ENCODE data around the gene RYR3.

RYR3 gene

GRCh38 chr15:33310481-33311311 is at the start of gene RYR3:
TSS of gene RYR3 (plus strand) at chr15:33310967. CDS start at chr15:33311046, 79 bp downstream.
- DNase-seq (ENCODE audit: low read depth): no peak

DNA sequence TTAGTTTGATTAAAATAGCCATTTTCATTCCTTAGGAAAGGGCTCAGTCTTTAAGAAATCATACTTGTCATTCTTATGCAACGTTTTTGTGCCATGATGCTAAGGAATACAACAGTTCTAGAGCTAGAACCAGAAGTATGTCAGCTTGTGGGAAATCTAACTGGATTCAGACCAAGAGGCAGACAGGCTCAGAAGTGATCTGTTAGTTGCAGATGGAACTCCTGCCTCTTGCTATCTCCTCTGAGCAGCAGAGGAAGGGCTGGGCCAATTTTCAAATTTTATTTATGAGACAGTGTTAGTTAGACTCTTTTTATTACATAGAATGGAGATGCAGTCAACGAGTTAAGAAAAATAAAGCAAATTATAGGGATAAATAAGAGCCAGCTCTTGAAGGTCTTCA is 48.5 kb upstream of the RYR3 start:
- DNase-seq (ENCODE audit: low read depth): no peak

DNA sequence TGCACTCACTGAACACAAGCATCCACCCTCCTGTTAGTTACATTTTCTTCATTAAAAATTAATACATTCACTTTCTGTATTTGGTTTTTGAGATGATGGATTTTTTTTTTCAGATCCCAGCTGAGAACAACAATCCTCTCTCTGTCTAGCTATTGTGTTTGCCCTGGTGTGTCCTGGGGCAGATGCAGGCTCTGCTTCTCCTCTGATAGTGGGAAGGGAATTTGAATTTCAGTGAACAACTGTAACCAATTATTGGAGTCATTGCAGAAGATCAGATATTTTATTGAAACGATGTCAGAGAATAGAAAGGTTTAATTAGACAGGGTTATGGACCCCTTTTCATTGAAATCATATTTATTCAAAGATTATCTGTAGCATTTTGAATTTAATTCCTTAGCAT is 33.1 kb upstream of the RYR3 start:
- no peak for DNase-seq (ENCODE audit: low read depth)

GRCh38 chr15:33278816-33279612 is 31.8 kb upstream of the RYR3 start:
- DNase-seq (ENCODE audit: low read depth): no peak

- no peak for DNase-seq (ENCODE audit: low read depth)
Measured at GRCh38 chr15:33279613-33280205, 31.1 kb upstream of the RYR3 start.

DNA sequence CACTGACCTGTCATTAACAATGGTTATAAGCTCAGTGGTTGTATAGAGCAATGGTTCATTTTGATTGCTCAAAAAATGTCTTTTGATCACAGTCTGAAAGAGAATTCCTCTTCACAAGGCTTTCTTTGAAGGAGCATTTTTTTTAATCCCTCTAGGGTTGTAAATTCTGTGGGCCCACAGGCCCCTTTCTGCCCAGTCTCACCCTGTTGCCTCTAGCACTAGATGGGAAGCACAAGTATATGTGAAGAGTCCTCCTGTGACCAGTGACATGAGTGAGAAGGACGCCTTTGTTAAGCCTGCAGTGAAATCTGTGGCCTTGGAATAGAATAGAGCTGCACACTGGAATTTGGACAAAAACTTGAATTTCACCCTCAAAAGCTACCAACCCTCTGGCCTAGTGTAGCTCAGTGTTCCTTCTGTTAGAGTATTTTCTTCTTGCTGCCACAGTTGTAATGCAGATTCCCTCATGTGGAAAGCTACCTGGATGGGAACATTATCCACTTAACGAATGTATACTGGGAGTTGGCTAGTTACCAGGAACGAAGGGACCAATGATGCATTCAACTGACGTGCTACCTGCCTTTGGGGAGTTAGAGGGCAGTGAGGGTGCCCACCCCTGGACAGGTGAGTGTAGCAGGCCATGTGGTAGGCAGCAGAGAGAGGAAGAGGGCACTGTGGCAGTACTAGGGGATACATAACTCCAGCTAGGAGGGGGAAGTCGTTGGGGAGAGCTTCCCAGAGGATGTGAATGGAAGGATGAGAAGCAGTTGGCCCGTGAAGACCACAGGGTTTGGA is 28.3 kb upstream of the RYR3 start:
- no peak for DNase-seq (ENCODE audit: low read depth)

GRCh38 chr15:33283576-33283975 is 27.2 kb upstream of the RYR3 start:
- DNase-seq (ENCODE audit: low read depth): no peak

- DNase-seq (ENCODE audit: low read depth): no peak
Measured at GRCh38 chr15:33284336-33284735, 26.4 kb upstream of the RYR3 start.

GRCh38 chr15:33292717-33293307 is 18.0 kb upstream of the RYR3 start:
- DNase-seq (ENCODE audit: low read depth): peak; percentile 24

GRCh38 chr15:33293713-33294334 is 16.9 kb upstream of the RYR3 start:
- no peak for DNase-seq (ENCODE audit: low read depth)

- DNase-seq (ENCODE audit: low read depth): no peak
Measured at GRCh38 chr15:33296050-33296449, 14.7 kb upstream of the RYR3 start.

DNA sequence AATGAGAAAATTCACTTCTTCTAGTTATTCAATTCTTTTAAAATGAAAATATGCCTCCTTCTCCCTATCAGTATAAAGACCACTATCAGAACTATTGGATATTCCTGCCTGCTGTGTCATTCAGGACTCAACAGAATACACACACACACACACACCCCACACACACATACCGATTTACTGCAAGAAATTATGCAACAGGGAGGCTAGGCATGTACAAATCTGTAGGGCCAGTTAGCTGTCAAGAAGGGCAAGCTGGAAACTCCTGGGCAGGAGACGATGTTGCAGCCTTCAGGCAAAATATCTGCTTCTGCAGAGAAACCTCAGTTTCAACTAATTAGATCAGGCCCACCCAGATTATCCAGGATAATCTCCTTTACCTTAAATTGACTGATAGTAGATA is 13.9 kb upstream of the RYR3 start:
- DNase-seq (ENCODE audit: low read depth): no peak

DNA sequence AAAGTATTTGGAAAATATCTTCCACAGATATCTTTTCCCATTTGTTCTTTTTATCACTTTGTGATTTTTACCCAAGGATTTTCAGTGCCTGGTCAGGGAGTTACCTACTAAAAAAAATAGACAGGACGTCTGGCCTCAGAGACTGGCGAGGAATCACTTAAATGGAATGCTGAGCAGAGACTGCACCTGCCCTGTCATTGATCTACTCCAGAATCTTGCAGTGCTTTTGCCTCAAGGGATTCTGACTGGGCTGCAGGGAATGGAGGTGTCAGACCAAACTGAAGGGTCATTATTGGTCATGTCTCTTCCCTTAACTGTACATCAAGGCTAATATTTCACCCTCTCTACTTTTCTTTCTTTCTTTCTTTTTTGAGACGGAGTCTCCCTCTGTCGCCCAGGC is 12.1 kb upstream of the RYR3 start:
- no peak for DNase-seq (ENCODE audit: low read depth)

- DNase-seq (ENCODE audit: low read depth): no peak
Measured at GRCh38 chr15:33304924-33305323, 5.8 kb upstream of the RYR3 start.

DNA sequence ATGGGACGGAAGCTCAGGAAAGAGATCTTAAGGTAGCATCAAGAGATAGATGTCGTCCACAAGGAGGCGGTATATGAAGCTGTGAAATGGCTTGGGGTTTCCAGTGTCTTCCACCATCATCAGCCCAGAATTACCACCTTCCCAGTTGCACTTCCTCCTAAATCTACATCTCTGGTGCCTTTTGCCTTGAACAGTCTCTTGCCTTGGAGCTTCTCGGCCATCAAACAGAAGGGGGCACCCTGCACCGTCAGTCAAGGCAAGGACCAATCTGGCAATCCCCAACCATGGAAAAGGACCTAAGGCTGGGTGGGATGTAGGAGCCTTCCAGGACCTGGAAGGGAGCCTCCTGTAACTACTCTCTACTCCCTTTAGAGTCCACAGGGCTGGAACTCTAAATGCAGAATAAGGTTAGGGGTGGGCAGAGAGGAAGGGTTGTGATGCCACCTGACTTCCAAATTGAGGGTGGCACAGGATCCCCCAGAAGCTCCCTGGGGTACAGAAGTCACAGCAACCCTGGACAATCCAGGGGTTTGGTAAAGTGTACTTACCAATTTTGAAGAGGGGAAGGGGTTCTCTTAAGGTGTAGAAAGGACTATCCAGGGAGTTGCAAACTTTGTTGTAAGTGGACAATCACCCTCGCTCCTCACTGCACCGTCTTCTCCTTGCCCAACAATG is 1.0 kb upstream of the RYR3 start:
- DNase-seq (ENCODE audit: low read depth): no peak

DNA sequence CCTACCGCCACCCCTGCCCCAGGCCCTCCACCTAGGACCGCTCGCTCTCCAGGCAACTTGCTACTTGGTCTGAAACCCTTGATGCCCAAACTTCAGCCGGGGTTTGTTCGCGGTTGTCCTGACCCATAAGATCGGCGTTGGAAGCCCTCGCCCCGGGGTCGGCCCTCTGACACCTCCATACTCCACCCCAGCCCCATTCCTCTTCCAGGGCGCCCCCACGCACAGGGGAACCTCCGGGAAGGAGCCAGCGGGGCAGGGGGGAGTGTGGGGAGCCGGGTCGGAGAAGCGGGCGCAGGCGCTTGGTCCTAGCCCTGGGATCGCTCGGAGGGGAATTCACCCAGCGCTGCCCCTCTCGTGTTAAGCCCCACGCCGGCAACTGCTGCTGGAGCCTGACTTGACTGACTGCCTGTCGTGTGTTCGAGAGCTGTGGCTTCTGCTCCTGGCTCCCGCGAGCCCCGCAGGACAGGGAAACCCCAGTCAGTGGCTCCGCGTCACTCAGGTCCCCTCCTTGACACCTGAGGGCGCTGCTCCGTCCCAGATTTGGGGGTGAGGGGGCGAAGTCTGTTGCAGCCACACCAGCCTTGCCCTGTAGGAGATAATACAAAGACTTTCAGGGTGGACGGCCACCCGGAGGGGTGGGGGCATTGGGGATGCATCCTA is 675 bp downstream of the RYR3 start:
- no peak for DNase-seq (ENCODE audit: low read depth)

DNA sequence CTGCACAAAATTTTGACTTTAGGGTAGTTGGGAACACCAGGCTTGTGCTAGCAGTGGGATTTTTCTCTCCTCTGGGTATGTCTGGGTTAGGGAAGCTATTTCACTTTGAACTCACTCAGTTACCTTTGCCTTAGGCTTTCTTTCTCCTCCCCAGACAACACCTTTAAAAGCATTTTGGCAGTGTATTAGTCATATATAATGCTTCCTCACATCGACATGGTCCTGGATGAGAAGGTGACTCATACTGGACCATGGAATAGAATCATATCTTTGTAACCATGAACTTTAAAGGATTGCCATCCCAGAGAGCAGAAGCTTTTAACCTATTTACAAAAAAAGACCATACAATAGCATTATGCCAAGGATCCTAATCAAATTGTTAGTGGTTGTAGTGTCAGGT is 2.7 kb downstream of the RYR3 start:
- DNase-seq (ENCODE audit: low read depth): no peak

GRCh38 chr15:33314069-33314468 is 3.3 kb downstream of the RYR3 start:
- DNase-seq (ENCODE audit: low read depth): no peak

GRCh38 chr15:33315044-33315443 is 4.3 kb downstream of the RYR3 start:
- no peak for DNase-seq (ENCODE audit: low read depth)

GRCh38 chr15:33317896-33318295 is 7.1 kb downstream of the RYR3 start:
- no peak for DNase-seq (ENCODE audit: low read depth)
